ENCODE data around the gene FREM2.

- TF ChIP-seq, protein P1, sequence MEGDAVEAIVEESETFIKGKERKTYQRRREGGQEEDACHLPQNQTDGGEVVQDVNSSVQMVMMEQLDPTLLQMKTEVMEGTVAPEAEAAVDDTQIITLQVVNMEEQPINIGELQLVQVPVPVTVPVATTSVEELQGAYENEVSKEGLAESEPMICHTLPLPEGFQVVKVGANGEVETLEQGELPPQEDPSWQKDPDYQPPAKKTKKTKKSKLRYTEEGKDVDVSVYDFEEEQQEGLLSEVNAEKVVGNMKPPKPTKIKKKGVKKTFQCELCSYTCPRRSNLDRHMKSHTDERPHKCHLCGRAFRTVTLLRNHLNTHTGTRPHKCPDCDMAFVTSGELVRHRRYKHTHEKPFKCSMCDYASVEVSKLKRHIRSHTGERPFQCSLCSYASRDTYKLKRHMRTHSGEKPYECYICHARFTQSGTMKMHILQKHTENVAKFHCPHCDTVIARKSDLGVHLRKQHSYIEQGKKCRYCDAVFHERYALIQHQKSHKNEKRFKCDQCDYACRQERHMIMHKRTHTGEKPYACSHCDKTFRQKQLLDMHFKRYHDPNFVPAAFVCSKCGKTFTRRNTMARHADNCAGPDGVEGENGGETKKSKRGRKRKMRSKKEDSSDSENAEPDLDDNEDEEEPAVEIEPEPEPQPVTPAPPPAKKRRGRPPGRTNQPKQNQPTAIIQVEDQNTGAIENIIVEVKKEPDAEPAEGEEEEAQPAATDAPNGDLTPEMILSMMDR (conservative IDR thresholded peaks at IDR 0.05; ENCODE audit: low read length) = peak; percentile 86
- no peak for TF ChIP-seq EZH2phosphoT487 (IDR thresholded peaks at IDR 0.05; ENCODE audit: borderline replicate concordance, low read depth, low read length)
Measured at GRCh38 chr13:38872693-38873092, 185.8 kb downstream of the FREM2 start.

All from OCI-LY7 (cell line).